CD4-positive, alpha-beta T cell treated with Interferon alpha-2 for 1 hour (primary cell): ENCODE measurements around the gene SLC12A4.
"Not testable (repeated sequence)": the region's sequence is repeated elsewhere in the genome, so short reads cannot be mapped to it uniquely, and the experiment has no call there.

Source experiments
- DNase-seq, 2 donors: peaks; one replicate each; pipeline ENCODE4 v3.0.0-alpha.2; 2020 to 2022

Gene SLC12A4

DNA sequence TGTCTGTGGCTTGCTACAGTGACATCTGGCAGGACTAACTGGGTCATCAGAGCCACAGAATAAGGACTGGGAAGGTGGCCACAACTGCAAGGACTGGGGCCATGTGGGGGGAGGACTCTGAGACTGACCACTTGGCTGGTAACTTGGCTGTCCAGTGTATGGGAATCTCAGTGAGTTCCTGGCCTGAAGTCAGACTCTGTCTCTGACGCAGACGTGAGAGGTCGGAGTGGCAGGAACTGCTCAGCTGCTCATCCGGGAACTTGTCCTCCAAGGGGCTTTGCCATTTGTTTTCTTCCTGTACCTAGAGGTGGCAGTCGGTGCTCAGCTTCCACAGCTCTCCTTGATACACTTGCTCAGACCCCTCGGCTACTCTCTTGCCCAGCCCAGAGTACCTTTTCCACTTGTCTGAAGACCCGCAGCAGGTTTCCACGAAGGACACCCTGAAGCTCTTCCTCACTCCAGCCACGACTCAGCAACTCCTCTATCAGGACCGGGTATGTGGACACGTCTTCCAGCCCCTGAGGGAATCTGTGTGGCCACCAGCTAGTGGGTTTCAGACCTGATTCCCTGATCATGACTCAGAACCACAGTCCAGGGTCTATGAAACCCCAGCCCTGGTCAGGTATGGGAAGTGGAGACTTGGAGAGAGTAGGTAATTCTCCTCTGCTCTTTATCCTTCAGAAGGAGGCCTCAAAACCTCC is 19.2 kb upstream of the SLC12A4 start:
- no peak for DNase-seq

DNA sequence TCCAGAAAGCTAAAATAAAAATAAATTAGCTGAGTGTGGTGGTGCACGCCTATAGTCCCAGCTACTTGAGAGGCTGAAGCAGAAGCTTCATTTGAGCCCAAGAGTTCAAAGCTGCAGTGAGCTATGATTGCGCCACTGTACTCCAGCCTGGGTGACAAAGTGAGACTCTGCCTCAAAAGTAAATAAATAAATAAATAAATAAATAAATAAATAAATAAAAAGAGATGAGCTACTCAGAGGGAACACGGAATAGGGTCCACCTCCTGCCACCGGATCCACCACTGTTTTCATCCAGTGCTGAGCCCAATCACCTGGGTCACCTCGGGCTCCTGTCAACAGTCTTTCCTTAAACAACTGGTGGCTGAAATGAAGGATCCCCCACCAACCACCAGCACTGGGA is 18.5 kb upstream of the SLC12A4 start:
- DNase-seq: no peak

DNA sequence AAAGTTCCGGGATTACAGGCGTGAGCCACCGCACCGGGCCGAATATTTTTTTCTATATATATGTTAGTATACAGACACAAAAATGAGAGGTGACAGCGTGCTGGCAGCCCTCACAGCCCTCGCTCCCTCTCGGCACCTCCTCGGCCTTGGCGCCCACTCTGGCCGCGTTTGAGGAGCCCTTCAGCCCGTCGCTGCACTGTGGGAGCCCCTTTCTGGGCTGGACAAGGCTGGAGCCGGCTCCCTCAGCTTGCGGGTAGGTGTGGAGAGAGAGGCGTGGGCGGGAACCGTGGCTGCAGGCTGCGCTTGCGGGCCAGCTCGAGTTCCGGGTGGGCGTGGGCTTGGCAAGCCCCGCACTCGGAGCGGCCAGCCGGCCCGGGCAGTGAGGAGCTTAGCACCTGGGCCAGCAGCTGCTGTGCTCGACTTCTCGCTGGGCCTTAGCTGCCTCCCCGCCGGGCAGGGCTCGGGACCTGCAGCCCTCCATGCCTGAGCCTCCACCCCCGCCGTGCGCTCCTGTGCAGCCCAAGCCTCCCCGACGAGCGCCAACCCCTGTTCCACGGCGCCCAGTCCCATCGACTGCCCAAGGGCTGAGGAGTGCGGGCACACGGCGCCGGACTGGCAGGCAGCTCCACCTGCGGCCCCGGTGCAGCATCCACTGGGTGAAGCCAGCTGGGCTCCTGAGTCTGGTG is 13.7 kb upstream of the SLC12A4 start:
- DNase-seq: no peak

DNA sequence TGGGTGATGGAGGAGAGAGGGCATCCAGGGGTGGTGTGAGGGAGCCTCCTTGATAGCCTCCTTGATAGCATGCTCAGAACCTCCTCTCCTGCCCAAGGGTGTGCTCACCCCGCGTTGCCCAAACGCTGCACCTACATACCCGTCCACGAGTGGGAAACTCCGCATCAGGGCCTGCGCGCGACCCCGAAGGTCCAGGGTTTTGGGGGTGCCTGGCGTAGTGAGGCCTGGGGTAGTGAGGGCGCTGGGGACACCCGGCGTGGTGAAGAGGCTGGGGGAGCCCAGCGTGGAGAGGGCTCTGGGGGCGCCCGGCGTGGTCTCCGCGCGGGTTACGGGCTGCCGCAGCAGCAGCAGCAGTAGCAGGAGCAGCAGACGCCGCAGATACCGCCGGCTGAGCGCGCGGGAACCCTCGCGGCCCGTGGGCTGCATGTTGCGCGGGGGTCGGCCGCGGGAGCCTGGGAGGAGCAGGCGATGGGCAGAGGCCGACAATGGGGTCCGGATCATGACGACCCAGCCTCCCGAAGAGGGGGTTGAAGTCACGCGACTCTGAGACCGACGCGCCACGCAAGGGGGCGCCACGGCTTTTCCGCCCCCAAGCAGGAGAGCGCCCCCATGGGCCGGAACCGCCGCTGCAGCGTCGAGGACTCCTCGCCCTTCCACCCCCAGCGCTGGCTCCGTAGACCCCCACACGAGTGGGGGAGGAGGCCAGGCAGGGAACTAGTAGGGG is 11.7 kb upstream of the SLC12A4 start, which contains the start of gene DPEP3:
Gene DPEP3 (minus strand): TSS at position 545 of the 724 bp plus-strand sequence. CDS start 119 bp downstream, at position 426.
- DNase-seq: no peak

DNA sequence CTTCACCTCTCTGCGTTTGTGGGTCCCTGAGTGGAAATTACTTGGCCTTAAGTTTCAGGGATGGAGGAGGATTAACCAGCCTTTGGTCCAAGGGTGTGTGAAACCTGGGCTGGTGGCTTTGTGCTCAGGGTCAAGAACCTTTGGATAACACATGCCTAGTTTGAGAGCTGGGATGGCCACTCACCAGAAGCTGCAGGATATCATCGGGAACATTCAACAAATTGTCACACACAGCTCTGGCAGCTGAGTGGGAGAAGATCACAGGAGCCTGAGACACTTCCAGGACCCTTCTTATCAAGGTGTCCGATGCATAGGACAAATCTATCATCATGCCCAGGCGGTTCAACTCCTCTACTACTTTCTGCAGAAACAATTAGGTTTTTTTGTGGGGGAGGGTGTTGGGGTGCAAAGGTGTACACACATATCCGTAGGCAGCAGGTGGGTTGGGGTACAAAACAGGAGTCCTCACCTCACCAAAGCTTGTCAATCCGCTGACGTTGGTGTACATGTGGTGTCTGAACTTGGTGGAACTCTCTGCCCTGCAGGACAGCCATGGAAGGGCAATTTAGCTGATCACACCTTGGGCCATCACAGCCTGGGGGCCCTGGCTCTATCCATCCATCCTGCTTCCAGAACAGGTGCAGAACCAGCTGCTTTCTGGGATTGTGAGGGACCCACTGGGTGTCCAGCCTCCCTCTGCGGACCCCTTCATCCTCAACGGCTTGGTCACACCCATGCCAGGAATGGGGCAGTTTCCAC is 9.2 kb upstream of the SLC12A4 start:
- no peak for DNase-seq

DNA sequence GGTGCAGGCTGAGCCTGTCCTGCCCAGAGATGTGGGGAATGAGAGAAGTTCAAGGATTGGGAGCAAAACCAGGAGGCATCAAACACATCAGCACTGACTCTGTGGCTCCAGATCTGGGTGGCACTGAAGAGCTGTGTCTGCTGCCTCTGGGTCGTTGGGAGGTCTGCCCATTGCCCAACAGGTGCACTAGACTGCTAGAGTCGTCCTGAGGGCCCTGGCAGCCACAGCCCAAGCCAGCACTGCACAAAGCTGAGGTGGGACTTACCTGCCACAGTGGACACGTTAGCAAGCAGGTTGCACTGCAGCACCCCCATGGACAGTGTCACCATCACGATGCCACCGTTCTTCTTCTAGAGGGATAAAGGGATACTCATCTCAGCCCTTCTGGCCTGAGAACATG is 8.6 kb upstream of the SLC12A4 start:
- no peak for DNase-seq

DNA sequence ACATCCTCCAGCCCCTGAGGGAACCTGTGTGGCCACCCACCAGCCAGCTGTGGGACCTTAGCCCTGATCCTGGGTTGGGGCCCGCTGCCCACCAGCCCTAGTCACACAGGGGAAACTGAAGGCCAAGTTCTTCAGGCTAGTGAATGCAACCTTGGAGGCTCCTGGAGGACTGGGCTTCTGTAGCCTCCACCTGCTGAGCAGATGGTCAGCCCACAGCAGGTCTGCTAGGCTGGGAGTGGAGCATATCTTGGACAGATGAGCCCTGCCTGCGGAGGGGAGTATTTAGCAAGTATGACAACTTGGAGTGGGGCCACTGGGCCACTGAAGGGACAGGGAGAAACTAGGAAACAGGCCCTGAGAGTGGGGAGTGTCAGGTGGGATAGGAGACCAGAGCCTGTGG is 7.8 kb upstream of the SLC12A4 start:
- no peak for DNase-seq

DNA sequence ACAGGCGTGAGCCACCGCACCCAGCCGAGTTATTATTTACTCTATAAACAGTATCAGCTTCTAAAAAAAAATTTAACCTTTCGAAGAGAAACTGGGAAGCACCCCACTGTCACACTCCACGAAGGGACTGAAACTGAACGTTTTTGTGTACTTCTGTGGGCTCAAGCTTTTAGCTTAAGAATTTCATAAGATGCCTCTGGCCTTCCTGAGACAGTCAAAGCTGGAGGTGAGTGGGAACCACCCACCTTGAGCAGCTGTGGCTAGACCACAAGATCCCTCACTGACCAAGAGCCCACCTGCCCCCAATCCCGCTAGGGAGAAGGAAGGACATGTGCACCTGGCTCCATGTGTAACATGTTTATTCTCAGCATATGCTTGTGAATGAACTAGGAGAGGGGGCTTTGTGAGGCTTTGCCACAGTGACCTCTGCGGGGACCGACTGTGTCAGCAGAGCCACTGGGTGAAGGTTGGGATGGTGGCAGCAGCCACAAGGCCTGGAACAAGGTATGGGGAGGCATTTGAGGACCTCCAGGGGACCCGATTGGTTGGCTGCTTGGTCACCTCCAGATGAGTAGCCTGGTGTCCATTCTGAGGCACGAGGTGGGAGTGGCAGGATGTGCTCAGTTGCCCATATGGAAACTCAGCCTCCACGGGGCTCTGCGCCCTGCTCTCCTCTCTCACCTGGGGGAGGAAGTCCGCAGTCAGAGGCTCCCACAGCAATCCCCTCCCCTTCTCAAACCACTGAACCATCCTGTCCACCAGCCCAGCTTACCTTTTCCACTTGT is 7.1 kb upstream of the SLC12A4 start:
- DNase-seq: no peak

DNA sequence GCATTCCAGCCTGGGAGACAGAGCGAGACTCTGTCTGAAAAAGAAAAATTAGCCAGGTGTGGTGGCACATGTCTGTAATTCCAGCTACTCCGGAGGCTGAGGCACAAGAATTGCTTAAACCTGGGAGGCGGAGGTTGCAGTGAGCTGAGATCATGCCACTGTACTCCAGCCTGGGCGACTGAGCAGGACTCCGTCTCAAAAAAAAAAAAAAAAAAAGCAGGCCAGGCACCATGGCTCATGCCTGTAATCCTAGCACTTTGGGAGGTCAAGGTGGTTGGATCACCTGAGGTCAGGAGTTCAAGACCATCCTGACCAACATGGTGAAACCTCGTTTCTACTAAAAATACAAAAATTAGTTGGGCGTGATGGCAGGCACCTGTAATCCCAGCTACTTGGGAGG is 3.8 kb upstream of the SLC12A4 start:
- not testable (repeated sequence) for DNase-seq

DNA sequence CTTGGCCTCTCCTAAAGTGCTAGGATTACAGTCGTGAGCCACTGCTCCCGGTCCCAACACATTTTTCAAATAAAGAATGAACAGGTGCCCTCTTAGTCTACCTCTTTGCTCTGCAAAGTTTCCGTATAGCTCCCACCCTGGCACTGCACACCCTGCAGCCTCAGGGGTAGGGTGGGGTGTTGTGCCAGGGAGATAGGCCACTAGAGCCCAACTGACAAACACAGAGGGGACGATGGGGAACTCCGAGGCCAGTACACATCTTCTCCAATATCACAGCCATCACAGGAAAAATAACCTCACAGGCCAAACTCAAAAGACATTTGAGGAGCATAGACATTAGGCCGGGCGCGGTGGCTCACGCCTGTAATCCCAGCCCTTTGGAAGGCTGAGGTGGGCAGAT is 2.7 kb upstream of the SLC12A4 start:
- DNase-seq: no peak

DNA sequence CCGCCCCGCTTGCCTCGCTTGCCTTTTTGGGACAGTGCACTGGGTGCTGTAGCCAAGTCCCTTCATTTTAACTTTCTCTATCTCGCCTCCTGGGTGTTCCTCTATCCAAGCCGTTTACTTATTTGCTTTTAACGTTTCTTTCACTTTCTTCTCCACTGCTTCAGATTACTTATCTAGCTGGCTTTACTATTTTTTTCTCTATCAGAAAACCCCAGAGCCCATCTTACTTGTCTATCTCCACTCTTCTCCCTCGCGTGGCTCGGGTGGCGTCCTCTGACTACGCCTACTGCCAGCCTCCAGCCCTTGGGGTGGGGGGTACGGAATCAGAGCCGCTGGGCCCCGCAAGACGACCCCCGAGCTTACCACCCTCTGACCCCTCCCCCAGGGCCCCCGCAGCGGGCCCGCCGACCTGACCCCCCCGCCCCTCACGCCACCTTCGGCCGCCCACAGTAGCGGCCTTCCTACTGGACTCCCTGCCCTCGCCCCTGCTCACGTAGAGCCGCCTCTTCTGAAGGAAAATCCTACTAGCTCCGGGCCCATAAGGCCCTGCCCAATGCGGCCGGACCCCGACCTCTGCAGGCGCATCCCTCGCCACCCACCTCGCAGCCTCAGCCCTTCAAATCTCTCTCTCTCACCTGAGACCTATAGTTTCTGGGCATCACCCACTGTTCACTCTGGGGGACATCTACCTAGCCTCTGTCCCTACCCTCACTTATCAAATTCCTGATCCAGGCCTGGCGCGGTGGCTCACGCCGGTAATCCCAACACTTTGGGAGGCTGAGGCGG is 1.0 kb upstream of the SLC12A4 start:
- DNase-seq: peak in 1 of 2 donors; percentile 39

DNA sequence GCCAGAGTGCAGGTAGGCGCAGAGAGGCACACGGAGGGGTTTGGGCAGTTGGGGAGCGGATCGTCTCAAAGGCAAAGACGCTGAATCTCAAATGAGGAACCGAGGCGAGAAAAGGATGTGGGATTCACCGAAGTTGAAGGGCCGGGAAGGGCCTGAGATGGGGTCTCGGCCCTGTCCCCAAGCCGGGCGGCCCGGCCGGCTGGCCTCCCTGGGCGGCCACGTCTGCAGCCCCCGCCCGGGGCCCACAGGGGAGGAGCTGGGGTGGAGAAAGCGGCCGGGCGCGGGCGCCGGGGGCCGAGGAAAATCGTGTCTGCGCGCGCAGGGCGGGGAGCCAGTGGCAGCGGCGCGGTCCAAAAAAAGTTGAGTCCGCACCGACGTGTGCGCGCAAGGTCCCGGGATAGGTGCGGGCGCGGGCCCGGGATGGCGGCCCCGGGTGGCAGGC is 458 bp downstream of the SLC12A4 start:
- DNase-seq: peak in 1 of 2 donors; percentile 38

DNA sequence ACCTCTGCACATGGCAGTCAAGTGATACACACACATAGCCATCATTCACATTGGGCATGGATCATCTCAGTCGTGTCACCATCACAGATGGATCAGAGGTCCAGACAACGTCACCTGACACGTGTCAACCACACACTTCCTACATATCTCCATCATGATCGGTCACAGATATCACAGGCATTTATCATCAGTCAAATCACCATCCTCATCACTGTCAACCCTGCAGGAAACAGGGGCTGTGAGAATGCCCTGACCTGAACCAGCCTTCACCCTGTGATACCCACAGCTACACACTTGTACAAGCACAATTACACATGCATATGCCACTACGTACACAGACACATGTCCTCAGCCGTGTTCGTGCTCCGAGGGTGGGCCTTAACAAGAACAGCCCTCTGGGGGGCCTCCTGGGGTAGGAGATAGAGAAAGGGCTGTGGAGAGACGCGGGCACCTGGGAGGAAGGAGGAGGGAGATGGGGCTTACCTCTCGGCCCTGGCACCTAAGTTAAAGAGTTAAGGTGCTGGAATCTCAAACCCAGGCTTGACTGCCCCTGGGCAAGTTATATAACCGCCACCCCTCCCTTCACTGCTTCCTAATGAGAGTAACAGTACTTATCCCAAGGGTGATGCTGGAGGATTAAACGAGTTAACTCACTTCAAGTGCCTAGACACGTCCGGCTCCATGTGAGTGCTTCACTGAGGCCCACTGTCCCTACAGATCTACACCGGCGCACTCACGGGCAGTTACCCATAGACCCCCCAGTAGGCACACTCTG is 1.1 kb downstream of the SLC12A4 start:
- peak in 1 of 2 donors; percentile 40 for DNase-seq

DNA sequence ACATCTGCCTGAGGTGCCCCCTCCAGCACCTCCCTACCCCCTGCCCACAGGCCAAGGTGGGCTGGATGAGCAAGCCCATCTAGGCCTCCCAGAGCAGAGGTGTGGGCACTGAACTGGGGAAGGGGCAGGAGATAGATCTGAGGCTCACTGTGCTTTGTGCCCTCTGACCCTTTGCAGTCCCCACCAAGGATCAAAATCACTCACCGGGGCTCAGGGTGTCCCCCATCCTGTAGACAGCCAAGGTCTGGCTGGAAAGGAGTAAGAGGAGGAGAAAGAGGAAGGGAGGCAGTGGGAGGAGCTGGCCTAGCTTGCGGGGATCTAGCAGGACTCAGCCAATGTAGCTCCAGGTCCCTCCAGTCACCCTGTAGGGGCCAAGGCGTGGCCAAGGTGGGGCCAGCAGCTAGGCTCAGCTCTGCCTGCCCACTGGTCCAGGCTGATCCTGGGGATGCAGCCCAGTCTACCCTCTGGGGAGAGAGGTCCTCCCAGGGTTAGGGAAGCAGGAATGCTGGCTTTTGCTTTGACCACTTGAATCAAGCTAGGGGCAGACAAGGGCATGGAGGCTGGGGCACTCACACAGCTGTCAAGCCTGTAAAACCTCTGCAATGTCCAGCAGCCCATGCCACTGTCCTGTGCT is 1.8 kb downstream of the SLC12A4 start:
- no peak for DNase-seq

DNA sequence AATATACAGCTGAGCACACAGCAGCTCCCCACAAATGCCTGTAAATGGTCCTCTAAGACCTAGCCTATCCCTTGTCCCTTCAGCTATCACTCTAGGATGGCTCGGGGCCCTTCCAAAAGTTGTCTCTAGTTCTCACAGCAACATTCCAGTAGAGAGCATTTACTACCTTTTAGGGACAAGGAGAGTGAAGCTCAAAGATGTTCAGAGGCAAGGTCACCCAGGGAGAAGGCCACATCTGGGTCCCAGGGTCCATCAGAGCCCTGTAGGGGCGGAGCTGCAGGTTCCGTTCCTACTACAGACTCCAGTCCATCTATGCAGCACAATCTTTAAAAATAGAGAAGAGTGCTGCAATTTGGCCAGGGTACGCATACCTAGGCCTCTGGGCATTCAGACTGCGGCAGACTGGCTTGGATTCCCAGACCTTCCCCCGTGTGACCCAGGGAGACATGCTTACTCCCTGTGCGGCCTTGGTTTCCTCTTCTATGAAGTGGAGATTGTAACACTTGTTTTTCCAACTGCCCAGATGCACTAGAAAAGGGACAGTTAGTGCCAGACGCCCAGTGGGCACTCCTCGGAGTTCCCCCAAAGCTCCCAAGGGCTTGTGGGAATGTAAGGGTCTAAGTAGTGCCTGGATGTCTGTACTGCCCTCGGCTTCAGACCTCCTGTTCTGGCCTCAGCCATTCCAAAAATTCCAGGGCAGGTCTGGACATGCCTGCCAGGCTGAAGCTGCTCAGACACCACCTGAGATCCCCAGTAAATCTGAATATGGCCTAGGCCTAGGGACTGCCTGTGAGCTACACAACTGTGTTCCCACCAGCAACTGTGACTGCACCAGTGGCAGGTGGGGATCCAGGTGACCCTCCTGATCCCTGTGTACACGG is 2.5 kb downstream of the SLC12A4 start:
- no peak for DNase-seq

DNA sequence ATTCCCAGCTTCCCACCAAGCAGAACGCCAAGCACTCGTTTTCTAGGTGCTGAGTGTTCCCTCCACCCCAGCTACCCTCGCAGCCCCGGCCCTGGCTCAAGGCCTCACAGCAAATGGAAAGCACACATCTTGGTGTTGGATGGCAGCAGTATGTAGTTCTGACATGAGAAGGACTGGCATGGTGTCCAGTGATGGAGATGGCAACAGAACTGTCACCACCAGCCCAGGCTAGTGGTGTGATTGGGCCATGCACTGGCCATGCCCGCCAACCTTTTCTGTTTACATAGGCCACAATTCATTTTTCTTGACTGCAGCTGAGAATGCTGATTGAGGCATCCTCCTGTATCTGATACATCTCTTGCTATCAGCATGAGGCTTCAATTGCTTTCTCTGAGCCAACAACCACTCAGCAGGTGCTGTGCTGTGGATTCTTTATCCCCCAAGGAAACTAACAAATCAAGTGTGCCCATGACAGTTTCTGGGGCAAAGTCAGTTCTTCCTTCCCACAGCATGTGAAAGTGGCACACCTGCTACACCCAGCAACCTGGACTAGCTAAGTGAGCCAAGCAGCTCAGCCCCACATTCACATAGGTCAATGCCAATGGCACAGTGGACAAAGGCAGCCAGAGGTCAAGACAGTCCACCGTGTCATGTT is 3.8 kb downstream of the SLC12A4 start:
- DNase-seq: no peak

DNA sequence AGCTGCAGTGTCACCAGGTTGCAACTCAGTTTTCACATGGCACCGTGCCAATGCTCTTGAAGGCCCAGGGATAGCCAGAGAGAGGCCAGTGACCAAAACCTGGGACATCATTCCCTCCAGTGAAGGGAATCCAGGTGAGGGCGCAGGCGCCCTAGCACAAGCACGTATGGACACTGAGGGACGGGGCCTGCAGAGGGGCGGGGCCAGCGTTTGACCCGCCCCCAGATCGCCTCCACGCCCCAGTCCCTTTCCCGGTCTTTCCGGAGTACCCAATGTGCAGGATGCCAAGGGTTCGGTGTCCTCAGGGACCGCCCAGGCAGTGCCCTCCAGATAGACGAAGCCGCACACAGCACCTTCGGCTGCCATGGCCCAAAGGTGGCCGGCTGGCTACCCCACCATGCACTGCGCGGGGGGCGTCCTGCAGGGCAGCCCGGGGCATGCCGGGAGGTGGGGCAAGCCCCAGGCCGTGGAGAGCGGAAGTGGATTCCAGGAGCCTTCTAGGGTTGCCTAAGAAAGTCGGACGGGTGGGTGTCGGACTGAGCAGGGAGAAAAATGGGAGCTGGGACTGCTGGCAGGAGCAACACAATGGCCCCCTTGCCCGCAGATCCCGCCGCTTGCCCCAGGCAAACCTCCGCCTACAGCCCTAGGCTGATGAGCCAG is 4.6 kb downstream of the SLC12A4 start:
- no peak for DNase-seq

DNA sequence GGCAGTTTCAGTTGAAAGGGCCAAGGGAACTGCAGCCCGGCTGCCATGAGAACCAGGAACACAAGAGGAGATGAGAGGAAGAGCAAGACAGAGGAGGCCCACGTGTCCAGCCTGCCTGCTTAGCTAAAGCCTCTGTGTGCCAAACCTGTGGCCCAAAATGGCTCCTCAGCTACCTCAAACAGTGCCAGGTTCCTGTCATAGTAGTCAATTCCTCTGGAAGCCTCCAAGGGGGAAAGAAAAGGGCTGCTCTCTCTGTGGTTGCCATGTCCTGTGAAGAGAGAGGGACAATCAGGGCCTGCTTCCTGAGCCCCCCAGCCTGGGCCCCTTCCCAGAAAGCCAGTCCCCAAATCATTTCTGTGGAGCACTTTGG is 5.2 kb downstream of the SLC12A4 start:
- DNase-seq: no peak
